Neural cell (in vitro differentiated cells): ENCODE data around the gene RTP1.

Source experiments
- CTCF ChIP-seq: fragments of 450-650 bp; IDR thresholded peaks from 2 replicates; pipeline ENCODE4 v1.5.1; 2014; ENCODE audit warnings: antibody characterized with exemption, mild to moderate bottlenecking, moderate library complexity; ENCODE audit not compliant: poor library complexity, severe bottlenecking
- EZH2 ChIP-seq: fragments of 200-600, 300-800 bp; shearing (Covaris generic), sonication (generic); IDR thresholded peaks from 2 replicates; pipeline ENCODE4 v1.6.1; 2014; ENCODE audit warnings: antibody characterized with exemption, low read length, borderline replicate concordance, mild to moderate bottlenecking; ENCODE audit not compliant: insufficient read depth, poor library complexity, severe bottlenecking
- POLR2AphosphoS5 ChIP-seq: IDR thresholded peaks from 2 replicates; pipeline ENCODE4 v1.6.1; 2012
- TAF1 ChIP-seq: IDR thresholded peaks from 2 replicates; pipeline ENCODE4 v1.6.1; 2012; ENCODE audit warnings: low read depth

- TF ChIP-seq EZH2 (no peak), POLR2AphosphoS5 (no peak), CTCF (no peak), TAF1 (no peak)
Measured at GRCh38 chr3:187185759-187186158, 11.5 kb upstream of the RTP1 start.
